ENCODE data around the gene PRR14.

- peak in 1 of 2 donors; percentile 6 for TF ChIP-seq POLR2A (IDR thresholded peaks at IDR 0.05)
- TF ChIP-seq CTCF (IDR thresholded peaks at IDR 0.05 in 4 of 5, conservative IDR thresholded peaks at IDR 0.05 in 1 of 5) = no peak
Measured at GRCh38 chr16:30656974-30657865, 6.5 kb downstream of the PRR14 start.
